ENCODE data around the gene BICDL1.
"Not testable (repeated sequence)": the region's sequence is repeated elsewhere in the genome, so short reads cannot be mapped to it uniquely, and the experiment has no call there.

BICDL1 gene

GRCh38 chr12:120006258-120006975, 17.4 kb downstream of the BICDL1 start:
- no peak for DNase-seq (ENCODE audit: low read depth)

- no peak for DNase-seq (ENCODE audit: low read depth)
Observed at GRCh38 chr12:120007272-120007671, 18.2 kb downstream of the BICDL1 start.

GRCh38 chr12:120010661-120011230, 21.7 kb downstream of the BICDL1 start:
- no peak for DNase-seq (ENCODE audit: low read depth)

GRCh38 chr12:120012067-120012621, 23.1 kb downstream of the BICDL1 start:
- DNase-seq (ENCODE audit: low read depth): peak; percentile 44

- no peak for DNase-seq (ENCODE audit: low read depth)
Observed at GRCh38 chr12:120013659-120014380, 24.8 kb downstream of the BICDL1 start.

GRCh38 chr12:120014381-120014735, 25.3 kb downstream of the BICDL1 start:
- not testable (repeated sequence) for DNase-seq (ENCODE audit: low read depth)

GRCh38 chr12:120015313-120015712, 26.3 kb downstream of the BICDL1 start:
- DNase-seq (ENCODE audit: low read depth): peak; percentile 25

- DNase-seq (ENCODE audit: low read depth): not testable (repeated sequence)
Observed at GRCh38 chr12:120016199-120016598, 27.2 kb downstream of the BICDL1 start.

GRCh38 chr12:120019197-120019596, 30.2 kb downstream of the BICDL1 start:
- DNase-seq (ENCODE audit: low read depth): no peak

GRCh38 chr12:120019938-120020337, 30.9 kb downstream of the BICDL1 start:
- DNase-seq (ENCODE audit: low read depth): no peak

- DNase-seq (ENCODE audit: low read depth): no peak
Observed at GRCh38 chr12:120024193-120024592, 35.2 kb downstream of the BICDL1 start.

GRCh38 chr12:120025640-120026039, 36.6 kb downstream of the BICDL1 start:
- no peak for DNase-seq (ENCODE audit: low read depth)

- DNase-seq (ENCODE audit: low read depth): no peak
Observed at GRCh38 chr12:120032242-120032641, 43.2 kb downstream of the BICDL1 start.

GRCh38 chr12:120037851-120038250, 48.8 kb downstream of the BICDL1 start:
- no peak for DNase-seq (ENCODE audit: low read depth)

- no peak for DNase-seq (ENCODE audit: low read depth)
Observed at GRCh38 chr12:120039711-120040110, 50.7 kb downstream of the BICDL1 start.

GRCh38 chr12:120041386-120042231, 52.6 kb downstream of the BICDL1 start:
- no peak for DNase-seq (ENCODE audit: low read depth)

- not testable (repeated sequence) for DNase-seq (ENCODE audit: low read depth)
Observed at GRCh38 chr12:120045367-120045766, 56.3 kb downstream of the BICDL1 start.

- DNase-seq (ENCODE audit: low read depth): no peak
Observed at GRCh38 chr12:120047072-120047471, 58.0 kb downstream of the BICDL1 start.

- DNase-seq (ENCODE audit: low read depth): no peak
Observed at GRCh38 chr12:120048263-120048662, 59.2 kb downstream of the BICDL1 start.

- DNase-seq (ENCODE audit: low read depth): no peak
Observed at GRCh38 chr12:120049426-120049825, 60.4 kb downstream of the BICDL1 start.

- no peak for DNase-seq (ENCODE audit: low read depth)
Observed at GRCh38 chr12:120051535-120051934, 62.5 kb downstream of the BICDL1 start.

GRCh38 chr12:120054293-120054692, 65.3 kb downstream of the BICDL1 start:
- DNase-seq (ENCODE audit: low read depth): no peak
